CD4-positive, alpha-beta T cell treated with Interleukin-10 for 1 hour (primary cell): Measurements from ENCODE around the gene TPST1.

Source experiments
- DNase-seq: peaks from one replicate; pipeline ENCODE4 v3.0.0-alpha.2; 2020

TPST1 gene

GRCh38 chr7:66239467-66239856 lies 34.3 kb downstream of the TPST1 start:
- DNase-seq: no peak

GRCh38 chr7:66245008-66245407 lies 39.9 kb downstream of the TPST1 start:
- DNase-seq: no peak

DNA sequence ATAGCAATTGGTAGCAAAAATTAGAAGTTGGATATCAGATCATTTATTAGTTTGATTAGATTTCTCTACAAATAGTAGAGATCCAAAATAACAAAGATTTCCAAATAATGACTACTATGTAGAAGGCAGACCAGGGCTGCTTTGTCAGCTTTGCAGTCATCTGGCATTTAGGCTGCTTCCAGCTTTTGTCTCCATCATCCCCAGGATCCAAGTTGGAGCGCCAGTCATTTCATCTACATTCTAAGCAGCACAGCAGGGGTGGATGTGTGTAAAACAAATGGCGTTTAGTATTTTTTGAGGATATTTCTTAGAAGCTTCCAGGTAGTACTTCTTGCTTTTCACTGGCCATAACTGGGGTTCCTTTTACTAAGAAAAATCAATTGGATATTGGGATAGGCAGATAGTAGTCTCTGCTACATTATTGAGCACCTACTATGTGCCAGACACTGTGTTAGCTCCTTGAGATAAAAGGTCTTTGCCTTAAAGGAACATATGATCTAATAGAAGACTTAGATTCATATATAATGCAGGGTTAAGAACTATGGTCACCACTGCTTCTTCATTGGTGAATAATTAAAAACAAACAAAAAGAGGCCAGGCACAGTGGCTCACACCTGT lies 41.5 kb downstream of the TPST1 start:
- DNase-seq: no peak

DNA sequence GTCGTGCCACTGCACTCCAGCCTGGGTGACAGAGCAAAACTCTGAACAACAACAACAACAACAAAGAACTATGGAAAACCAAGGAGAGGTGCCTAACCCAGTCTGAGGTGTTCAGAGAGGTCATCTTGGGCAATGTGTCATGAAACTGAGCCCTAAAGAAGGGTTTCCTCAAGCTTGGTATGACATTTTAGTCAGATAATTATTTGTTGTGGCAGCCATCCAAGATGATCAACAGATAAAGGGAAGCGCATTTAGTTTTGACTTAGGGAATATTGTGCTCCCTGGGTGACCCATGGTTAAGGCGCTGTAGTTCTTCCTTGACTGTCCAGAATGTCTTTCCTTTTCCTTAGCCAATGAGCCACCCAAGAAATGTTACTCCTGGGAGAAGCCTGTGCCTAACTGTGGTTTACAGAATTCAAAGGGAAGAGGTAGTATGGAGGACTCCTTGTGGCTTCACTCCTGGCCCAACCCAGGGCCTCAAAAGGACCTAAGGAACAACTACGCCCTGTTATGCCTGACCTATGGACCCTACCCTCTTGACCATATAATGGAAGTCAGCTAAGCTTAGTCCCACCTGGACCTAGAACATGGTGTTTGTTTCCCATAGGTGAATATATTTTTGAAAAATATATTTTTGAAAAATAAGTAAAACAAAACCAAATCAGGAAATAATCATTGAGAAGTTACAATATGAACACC lies 42.4 kb downstream of the TPST1 start:
- DNase-seq: no peak

DNA sequence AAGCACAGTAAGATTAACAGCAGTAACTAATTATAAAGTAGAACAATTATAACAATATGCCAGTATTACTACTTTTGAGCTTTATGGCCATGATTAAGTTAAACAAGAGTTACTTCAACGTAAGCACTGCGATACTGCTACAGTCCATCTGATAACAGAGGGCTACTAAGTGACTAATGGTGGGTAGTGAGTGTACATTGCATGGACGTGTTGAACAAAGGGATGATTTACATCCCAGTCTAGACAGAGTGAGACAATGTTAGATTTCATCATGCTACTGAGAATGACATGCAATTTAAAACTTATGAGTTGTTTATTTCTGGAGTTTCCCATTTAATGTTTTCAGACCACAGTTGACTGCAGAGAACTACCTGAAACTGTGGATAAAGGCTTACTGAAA lies 45.6 kb downstream of the TPST1 start:
- DNase-seq: no peak

DNA sequence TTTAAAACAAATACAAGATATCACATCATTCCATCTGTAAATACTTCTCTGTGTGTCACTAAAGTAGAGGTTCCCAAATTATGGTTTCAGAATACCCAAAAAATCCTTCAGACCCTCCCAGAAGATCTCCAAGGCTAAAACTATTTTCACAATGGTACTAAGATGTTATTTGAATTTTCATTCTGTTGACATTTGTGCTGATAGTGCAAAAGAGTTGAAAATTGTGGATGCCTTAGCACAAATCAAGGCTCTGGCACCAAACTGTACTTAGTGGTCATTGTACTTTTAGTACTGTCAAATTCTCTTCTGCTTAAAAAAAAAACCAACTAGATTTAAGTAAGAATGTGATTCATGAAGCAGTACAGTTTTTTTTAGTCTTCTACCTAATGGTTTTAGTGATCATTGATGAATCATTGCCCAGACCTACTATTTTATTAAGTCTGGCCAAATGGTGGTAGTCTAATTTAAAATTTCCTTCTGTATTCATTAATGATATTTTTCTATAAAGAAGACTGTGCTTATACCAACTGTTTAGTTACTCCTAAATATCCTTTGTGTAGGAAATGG lies 50.5 kb downstream of the TPST1 start:
- DNase-seq: no peak

GRCh38 chr7:66256281-66256680 lies 51.1 kb downstream of the TPST1 start:
- no peak for DNase-seq

DNA sequence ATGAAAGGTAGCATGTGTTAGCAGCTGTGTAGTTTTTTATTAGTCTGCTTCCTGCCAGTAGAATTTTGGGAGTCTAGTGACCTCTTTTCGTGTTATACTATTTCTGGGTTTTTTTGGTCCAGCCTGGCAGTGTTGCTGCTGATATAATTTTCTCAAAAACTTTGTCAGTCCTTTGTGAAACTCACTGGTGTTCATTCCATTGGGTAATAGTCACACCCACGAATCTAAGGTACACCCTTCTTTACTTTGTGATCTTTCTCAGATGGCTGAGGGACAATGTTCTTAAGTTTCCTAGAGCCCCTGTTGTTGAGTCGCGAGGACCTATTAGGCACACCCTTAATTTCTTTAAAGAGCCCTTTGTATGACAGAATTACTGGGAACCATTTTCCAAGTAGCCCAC lies 52.3 kb downstream of the TPST1 start:
- DNase-seq: no peak

DNA sequence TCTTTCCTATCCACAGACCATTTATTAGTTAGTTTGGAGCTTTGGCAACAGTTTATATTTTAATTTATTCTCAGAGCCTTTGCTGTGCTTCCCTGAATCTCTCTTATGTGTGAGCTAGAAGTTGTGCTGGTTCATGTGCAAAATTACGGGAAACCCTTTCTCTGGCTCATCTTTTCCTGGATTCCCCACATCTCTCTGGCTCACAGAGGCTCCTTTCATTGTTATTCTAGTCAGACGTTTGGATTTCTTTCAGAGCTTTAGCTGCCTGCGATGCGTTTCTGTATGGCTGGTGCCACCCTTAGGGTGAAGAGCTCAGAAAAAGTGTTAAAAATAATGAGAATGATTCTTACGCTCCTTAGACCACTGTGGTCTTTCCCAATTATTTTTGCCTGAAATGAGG lies 53.3 kb downstream of the TPST1 start:
- DNase-seq: no peak

- DNase-seq: no peak
Measured at GRCh38 chr7:66261941-66262340, 56.8 kb downstream of the TPST1 start.

DNA sequence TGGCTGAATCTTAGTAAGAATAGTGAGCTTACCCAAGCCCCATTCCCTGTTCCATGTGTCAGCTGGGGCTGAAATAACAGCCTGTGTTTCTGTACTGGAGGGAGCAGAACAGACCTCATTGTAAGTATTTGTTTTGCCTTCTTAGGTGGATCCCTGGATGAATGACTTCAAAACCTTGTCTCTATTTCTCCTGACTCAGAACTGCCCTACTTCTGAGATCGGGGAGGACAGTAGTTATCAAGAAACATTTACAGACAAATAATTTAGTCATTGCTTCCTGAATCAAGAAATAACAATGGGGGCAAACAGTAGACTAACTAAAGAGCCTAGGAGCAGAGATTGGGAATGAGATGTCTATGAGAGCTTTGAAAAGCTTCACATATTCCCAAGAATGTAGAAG lies 58.8 kb downstream of the TPST1 start:
- DNase-seq: no peak

DNA sequence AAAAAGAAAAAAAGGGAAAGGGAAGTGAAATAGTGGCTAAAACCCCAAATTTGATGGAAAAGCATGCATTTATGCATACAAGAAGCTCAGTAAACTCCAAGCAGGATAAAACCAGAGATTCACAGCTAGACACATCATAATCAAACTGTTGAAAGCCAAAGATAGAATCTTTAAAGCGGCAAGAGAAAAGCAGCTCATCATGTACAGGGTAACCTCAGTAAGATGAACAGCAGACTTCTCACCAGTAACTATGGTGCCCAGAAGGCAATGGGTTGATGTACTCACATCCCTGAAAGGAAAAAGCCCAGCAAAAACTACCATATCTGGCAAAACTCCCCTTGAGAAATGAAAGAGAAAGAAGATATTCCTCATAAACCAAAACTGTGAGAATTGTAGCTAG lies 60.4 kb downstream of the TPST1 start:
- DNase-seq: no peak

DNA sequence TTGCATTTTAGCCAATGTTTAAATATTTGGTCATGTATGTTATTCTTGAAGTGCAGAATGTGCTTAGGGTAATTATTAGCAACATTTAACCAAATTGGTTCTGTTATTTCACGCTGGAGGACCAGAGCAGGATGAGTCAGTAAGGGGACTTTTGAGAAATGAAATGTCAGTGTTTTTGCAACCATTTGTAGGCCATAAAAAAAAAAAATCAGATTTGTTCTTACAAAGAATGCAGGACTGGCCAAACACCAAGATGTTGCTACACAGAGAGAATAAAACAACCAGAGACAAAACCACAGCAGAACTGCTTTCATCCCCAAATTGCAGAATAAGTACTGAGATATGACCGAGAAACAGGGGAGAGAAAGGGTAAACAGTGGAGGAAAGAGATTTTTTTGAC lies 62.1 kb downstream of the TPST1 start:
- DNase-seq: no peak

- no peak for DNase-seq
Measured at GRCh38 chr7:66269978-66270377, 64.8 kb downstream of the TPST1 start.

DNA sequence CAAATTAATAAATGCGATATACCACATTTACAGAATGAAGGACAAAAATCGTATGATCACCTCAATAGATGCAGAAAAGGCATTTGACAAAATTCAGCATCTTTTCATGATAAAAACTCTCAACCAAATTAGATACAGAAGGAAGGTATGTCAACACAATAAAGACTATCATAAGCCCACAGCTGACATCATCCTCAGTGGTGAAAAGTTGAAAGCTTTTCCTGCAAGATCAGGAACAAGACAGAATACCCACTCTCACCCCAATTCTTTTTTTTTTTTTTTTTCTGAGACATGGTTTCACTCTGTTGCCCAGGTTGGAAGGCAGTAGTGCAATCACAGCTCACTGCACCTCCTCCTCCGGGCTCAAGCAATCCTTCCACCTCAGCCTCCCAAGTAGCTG lies 67.2 kb downstream of the TPST1 start:
- DNase-seq: no peak

DNA sequence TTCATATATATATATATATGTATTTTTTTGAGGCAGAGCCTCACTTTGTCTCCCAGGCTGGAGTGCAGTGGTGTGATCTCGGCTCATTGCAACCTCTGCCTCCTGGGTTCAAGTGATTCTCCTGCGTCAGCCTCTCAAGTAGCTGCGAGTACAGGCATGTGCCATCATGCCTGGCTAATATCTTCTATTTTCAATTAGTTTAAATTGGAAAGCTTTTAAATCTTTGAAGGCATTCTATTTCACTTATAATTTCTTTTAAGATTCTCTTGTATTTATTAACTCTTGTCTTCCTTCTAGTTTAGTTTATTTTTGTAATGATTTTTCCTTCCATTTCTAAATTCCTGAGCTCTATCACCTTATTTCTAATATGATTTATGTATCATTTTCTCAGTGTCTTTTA lies 71.2 kb downstream of the TPST1 start:
- DNase-seq: no peak

DNA sequence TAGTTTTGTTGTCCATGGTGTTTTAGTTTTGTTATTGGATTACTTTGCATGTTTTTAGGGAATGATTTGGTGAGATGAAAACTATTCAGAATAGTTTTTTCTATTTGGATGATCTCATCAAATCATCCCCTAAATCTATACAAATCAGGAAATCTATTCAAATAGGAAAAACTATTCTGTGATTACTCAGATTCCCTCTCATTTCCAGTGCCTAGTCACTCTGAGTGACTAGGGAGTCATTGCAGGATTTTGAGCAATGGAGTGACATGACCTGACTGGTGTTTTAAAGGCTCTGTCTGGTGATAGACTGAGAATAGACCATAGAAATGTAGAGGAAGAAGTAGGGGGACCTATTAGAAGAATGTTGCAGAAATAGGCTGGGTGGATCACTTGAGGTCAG lies 72.4 kb downstream of the TPST1 start:
- no peak for DNase-seq

GRCh38 chr7:66279912-66280311 lies 74.8 kb downstream of the TPST1 start:
- no peak for DNase-seq

- DNase-seq: no peak
Measured at GRCh38 chr7:66281678-66282590, 76.8 kb downstream of the TPST1 start.

DNA sequence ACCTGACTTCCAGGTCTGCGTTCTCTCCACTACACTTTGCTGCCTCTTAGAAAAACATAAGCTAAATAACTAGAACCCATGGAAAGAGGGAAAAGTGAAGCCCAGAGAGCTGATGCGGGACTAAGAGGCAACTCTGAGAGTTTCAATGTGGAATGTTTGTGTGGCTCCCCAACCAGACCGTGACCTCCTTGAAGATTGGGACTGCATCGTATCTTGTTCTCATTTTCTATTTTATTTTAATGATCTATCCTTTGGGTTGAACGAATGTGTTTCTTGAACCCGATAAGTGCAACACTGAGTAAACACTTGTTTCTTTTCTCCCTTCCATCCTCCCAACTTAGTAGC lies 77.4 kb downstream of the TPST1 start:
- no peak for DNase-seq

GRCh38 chr7:66283003-66283920 lies 78.1 kb downstream of the TPST1 start:
- no peak for DNase-seq

DNA sequence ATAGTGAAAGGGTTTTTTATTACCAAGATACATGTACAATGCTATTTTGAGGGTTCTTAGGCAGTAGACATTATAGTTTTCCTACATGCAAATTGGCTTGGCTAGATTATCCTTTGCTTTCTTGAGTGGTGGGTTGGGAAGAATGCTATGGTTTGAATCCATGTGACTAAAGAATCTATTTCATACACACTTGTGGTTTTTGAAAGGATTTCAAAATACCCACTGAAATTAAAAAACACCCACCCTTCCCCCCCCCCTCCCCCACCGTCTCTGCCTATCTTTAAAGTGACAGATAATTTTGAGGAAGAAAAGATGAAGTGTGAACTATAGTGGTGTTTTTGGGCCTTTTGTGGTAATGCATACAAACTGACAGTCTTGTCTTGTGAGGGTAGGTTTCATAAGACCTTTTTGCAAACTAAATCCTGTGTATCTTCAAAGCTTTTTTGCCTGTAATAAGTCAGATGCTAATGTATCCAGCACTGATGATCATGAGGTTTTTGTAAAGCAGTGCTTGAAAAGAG lies 90.9 kb downstream of the TPST1 start:
- no peak for DNase-seq
